Osteocyte (in vitro differentiated cells): ENCODE data around the gene TRIM2. TPM values are rescaled to one million over a fixed set of nuclear protein-coding genes. Genes with fewer than 3 reads are reported as not detected.

Experiments used
- DNase-seq: peaks from one replicate; pipeline ENCODE4 v3.0.0; 2021; ENCODE audit warnings: mixed read lengths; ENCODE audit not compliant: unreplicated experiment; ENCODE audit errors: extremely low spot score
- H3K27ac Mint-ChIP-seq: one replicate; pipeline ENCODE4 v1.8.0; 2021; ENCODE audit warnings: mild to moderate bottlenecking, mixed read lengths; ENCODE audit not compliant: unreplicated experiment
- H3K27me3 Mint-ChIP-seq: one replicate; pipeline ENCODE4 v1.8.0; 2021; ENCODE audit warnings: mixed read lengths; ENCODE audit not compliant: unreplicated experiment
- H3K36me3 Mint-ChIP-seq: one replicate; pipeline ENCODE4 v1.8.0; 2021; ENCODE audit warnings: mixed read lengths; ENCODE audit not compliant: unreplicated experiment
- H3K4me1 Mint-ChIP-seq: one replicate; pipeline ENCODE4 v1.8.0; 2021; ENCODE audit warnings: mixed read lengths; ENCODE audit not compliant: unreplicated experiment
- H3K4me3 Mint-ChIP-seq: one replicate; pipeline ENCODE4 v1.8.0; 2021; ENCODE audit warnings: mild to moderate bottlenecking, moderate library complexity, mixed read lengths; ENCODE audit not compliant: unreplicated experiment
- H3K9me3 Mint-ChIP-seq: one replicate; pipeline ENCODE4 v1.8.0; 2021; ENCODE audit warnings: mixed read lengths; ENCODE audit not compliant: unreplicated experiment
- total RNA-seq: library from RNA; stranded (reverse); gene quantifications from 2 replicates; pipeline ENCODE4 v1.2.1, GENCODE V29; 2021
- TF ChIP-seq, protein P1 (sequence below): fragments of 200-600 bp; sonication (generic); IDR thresholded peaks from 2 replicates; pipeline ENCODE4 v1.5.0; 2021; ENCODE audit warnings: antibody characterized with exemption, mild to moderate bottlenecking, moderate library complexity

The TRIM2 gene
- total RNA-seq, 1 donor from 2014 or later, result 34.0 TPM

DNA sequence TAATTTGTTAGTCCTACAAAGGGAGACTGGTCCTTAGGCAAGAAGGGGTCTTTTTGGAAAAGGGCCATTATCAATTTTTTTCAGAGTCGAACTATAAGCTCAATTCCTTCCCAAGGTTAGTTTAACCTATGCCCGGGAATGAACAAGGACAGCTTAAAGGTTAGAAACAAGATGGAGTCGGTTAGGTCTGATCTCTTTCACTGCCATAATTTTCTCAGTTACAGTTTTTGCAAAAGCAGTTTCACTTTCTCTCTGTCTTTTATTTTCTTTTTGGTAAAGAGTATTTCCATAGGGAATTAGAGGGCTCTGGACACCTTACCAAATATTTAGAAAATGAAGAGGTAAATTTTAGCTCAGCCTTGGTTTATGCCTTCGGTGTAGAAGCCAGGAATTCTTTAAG, 64.1 kb downstream of the TRIM2 start:
- DNase-seq, result no peak
- Mint-ChIP-seq H3K4me3 (no peak overlapping the region), H3K27ac (no peak overlapping the region), H3K27me3 (no peaks in the 10 kb centered on the region), H3K36me3 (peaks cover 3% of the 10 kb centered on the region), H3K9me3 (peaks cover 2% of the 10 kb centered on the region), H3K4me1 (peaks cover 34% of the 10 kb centered on the region)
- TF ChIP-seq, protein P1, sequence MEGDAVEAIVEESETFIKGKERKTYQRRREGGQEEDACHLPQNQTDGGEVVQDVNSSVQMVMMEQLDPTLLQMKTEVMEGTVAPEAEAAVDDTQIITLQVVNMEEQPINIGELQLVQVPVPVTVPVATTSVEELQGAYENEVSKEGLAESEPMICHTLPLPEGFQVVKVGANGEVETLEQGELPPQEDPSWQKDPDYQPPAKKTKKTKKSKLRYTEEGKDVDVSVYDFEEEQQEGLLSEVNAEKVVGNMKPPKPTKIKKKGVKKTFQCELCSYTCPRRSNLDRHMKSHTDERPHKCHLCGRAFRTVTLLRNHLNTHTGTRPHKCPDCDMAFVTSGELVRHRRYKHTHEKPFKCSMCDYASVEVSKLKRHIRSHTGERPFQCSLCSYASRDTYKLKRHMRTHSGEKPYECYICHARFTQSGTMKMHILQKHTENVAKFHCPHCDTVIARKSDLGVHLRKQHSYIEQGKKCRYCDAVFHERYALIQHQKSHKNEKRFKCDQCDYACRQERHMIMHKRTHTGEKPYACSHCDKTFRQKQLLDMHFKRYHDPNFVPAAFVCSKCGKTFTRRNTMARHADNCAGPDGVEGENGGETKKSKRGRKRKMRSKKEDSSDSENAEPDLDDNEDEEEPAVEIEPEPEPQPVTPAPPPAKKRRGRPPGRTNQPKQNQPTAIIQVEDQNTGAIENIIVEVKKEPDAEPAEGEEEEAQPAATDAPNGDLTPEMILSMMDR, result no peak

DNA sequence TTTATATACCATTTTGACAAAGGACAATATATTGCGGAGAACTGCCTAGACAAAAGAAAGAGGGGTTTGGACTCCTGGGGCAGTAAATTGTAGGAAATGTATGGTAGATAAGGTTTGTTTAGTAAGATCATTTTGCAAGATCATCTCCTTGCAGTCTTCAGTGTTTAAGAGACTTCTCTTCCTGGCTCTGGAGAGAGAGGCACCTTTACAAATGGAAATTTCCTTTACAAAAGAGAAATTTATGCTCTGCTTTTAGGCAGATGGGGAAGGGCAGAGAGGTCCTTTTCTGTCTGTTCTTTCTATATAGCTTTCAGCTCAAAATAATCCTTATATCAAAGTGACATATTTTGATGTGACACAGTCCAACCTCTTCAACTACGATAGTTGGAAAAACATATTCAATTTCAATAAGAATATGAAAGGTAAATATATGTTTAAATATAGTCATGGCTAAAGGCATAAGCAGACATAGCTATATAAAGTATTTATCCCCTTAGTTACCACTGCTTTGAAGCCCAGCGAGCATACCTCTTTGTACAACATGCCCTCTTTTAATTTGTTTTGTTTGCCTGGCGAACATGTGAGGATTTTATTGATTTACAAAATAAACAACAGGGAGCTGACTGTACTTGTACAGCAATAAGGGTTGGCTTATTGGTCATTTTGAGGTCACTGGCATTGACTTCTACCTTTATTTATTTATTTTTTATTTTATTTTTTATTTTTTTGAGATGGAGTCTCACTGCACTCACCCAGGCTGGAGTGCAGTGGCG, 65.2 kb downstream of the TRIM2 start:
- Mint-ChIP-seq H3K36me3 (peaks cover 9% of the 10 kb centered on the region), H3K9me3 (no peaks in the 10 kb centered on the region), H3K27me3 (no peaks in the 10 kb centered on the region), H3K27ac (no peak overlapping the region), H3K4me3 (no peak overlapping the region), H3K4me1 (peaks cover 32% of the 10 kb centered on the region)
- no peak for DNase-seq
- TF ChIP-seq, protein P1, result no peak

DNA sequence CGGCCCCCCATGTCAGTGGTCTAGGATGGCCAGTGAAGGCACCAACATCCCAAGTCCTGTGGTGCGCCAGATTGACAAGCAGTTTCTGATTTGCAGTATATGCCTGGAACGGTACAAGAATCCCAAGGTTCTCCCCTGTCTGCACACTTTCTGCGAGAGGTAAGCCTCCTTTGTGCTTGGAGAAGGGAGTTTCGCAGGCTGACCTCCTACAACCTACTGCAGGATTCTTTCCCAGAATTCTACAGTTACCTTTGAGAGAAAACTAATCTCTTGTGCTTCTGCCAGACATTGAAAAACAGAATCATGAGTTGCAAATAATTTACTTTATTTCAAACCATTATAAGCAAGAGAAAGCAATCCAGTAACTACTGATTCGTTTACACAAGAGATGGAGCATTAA, 66.1 kb downstream of the TRIM2 start:
- peaks cover 9% of the 10 kb centered on the region for H3K36me3 Mint-ChIP-seq
- no peak overlapping the region for H3K4me3 Mint-ChIP-seq
- no peaks in the 10 kb centered on the region for H3K27me3 Mint-ChIP-seq
- peaks cover 32% of the 10 kb centered on the region for H3K4me1 Mint-ChIP-seq
- no peak for DNase-seq
- no peaks in the 10 kb centered on the region for H3K9me3 Mint-ChIP-seq
- no peak overlapping the region for H3K27ac Mint-ChIP-seq
- TF ChIP-seq, protein P1, result no peak

DNA sequence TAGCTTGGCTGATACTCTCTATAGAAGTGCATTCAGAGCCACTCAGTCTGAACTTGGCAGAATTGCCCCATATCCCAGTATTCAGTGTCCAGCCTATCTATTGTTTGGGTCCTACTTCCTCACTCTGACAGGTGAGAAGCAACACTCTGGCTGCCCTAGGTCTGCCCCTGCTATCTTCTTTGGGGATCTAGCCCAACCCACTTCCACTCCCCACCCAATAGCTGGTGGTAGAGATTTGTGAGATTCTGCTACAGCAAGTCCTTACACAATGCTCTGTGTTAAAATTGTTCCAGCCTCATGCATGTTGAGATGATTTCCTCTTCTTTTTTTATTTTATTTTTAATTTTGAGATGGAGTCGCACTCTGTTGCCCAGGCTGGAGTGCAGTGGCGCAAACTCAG, 67.6 kb downstream of the TRIM2 start:
- H3K27ac Mint-ChIP-seq, result no peak overlapping the region
- no peak overlapping the region for H3K4me3 Mint-ChIP-seq
- H3K36me3 Mint-ChIP-seq, result peaks cover 17% of the 10 kb centered on the region
- DNase-seq, result no peak
- H3K27me3 Mint-ChIP-seq, result no peaks in the 10 kb centered on the region
- peaks cover 23% of the 10 kb centered on the region for H3K4me1 Mint-ChIP-seq
- H3K9me3 Mint-ChIP-seq, result no peaks in the 10 kb centered on the region
- TF ChIP-seq, protein P1, result no peak

DNA sequence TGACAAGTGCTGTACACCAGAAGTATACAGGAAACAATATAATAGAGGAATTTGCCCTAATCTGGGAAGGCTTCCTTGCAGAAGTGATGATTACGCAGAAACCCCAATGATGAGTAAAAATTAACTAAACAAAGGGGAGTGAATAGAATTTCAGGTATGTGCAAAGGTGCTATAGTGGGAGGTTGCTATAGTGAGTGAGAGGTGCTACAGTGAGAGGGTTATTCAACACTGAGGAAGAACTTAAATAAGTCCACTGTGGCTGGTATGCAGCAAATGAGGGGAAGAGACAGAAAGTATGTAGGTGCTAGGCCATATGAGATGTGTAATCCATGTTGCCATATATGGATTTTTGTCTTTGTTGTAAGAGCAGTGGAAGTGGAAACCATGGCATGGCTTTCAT, 69.5 kb downstream of the TRIM2 start:
- DNase-seq, result no peak
- no peaks in the 10 kb centered on the region for H3K9me3 Mint-ChIP-seq
- H3K4me1 Mint-ChIP-seq, result peaks cover 5% of the 10 kb centered on the region
- peaks cover 19% of the 10 kb centered on the region for H3K36me3 Mint-ChIP-seq
- H3K27me3 Mint-ChIP-seq, result no peaks in the 10 kb centered on the region
- TF ChIP-seq, protein P1, result no peak
- no peak overlapping the region for H3K4me3 Mint-ChIP-seq
- no peak overlapping the region for H3K27ac Mint-ChIP-seq
